Upper lobe of left lung (tissue), 6 donors: ENCODE results near the gene LGALS7B. TPM values are rescaled to one million over a fixed set of nuclear protein-coding genes. Genes with fewer than 3 reads are reported as not detected.

Experiments used
- ATAC-seq, 2 donors: fragments of 200-7000 bp; cut with Tn5 transposase; one replicate each; pipeline ENCODE4 v1.9.1; 2022; ENCODE audit warnings: mild to moderate bottlenecking in 2 of 2, moderate library complexity in 2 of 2; ENCODE audit not compliant: low FRiP score in 2 of 2
- DNase-seq, 2 donors: peaks; one replicate each; pipeline ENCODE4 v3.0.0-alpha.2; 2019 to 2020
- H3K27ac ChIP-seq, 4 donors: fragments of 200-600 bp; sonication (generic); one replicate each; pipeline ENCODE4 v1.5.1; 2016 to 2019
- H3K27me3 ChIP-seq, 4 donors: fragments of 200-600 bp; sonication (generic); one replicate each; pipeline ENCODE4 v1.5.1; 2017 to 2019
- H3K36me3 ChIP-seq, 4 donors: fragments of 200-600 bp; sonication (generic); one replicate each; pipeline ENCODE4 v1.5.1; 2016 to 2019
- H3K4me1 ChIP-seq, 4 donors: fragments of 200-600 bp; sonication (generic); one replicate each; pipeline ENCODE4 v1.5.1; 2018 to 2019
- H3K4me3 ChIP-seq, 4 donors: fragments of 200-600 bp; sonication (generic); one replicate each; pipeline ENCODE4 v1.5.1; 2017 to 2019; ENCODE audit warnings: mild to moderate bottlenecking in 2 of 4, moderate library complexity in 1 of 4
- H3K9me3 ChIP-seq, 4 donors: fragments of 200-600 bp; sonication (generic); one replicate each; pipeline ENCODE4 v1.5.1; 2018 to 2019
- CTCF ChIP-seq, 6 experiments: fragments of 450-650 bp in 4 of 6; fragments of 200-600 bp in 2 of 6; sonication (generic) in 2 of 6; IDR thresholded peaks; one replicate each; pipeline ENCODE4 v1.5.1; 2016 to 2019; ENCODE audit warnings: antibody characterized with exemption in 6 of 6
- EP300 ChIP-seq, 4 donors: sonication (generic); formaldehyde crosslinking; IDR thresholded peaks; one replicate each; pipeline ENCODE4 v1.5.1; 2017; ENCODE audit warnings: antibody characterized with exemption in 4 of 4, control low read depth in 2 of 4
- POLR2A ChIP-seq, 4 donors: fragments of 450-650 bp; IDR thresholded peaks; one replicate each; pipeline ENCODE4 v1.5.1; 2016 to 2017; ENCODE audit warnings: antibody characterized with exemption in 4 of 4, mild to moderate bottlenecking in 2 of 4
- POLR2AphosphoS5 ChIP-seq, 2 donors: sonication (generic); formaldehyde crosslinking; IDR thresholded peaks; one replicate each; pipeline ENCODE4 v1.5.1; 2017; ENCODE audit warnings: antibody characterized with exemption in 2 of 2
- WGBS, 2 donors: methylation state at CpG; one replicate each; pipeline ENCODE4 v1.1.5; 2017 to 2018; 5-methylcytosine and 5-hydroxymethylcytosine counted together
- total RNA-seq, 6 donors: library from RNA; depleted of rRNA in 4 of 6; stranded (reverse); fragments of >200 nt in 4 of 6; gene quantifications; one replicate each; pipeline versions ENCODE4 v1.1.0 to v1.2.1, GENCODE V29; 2016 to 2021
- donor health status: DM: no; HTN: no; CAD: no; lungs with moderate emphysema.
- donor health status: DM: no; HTN: yes; CAD: no; lungs with severe emphysema.

The LGALS7B gene
- total RNA-seq, 6 donors from 2014 or later: 12.4 TPM; not detected in 5

GRCh38 chr19:38741670-38742069 is 47.3 kb upstream of the LGALS7B start:
- peak in 1 of 2 donors; percentile 31 for DNase-seq

GRCh38 chr19:38742296-38742695 is 46.7 kb upstream of the LGALS7B start:
- H3K27ac ChIP-seq: no peak overlapping the region
- DNase-seq (no peak), ATAC-seq (no peak)
- H3K4me1 ChIP-seq: peaks cover 0 to 5% (median 2%) of the 10 kb centered on the region in 4 donors
- H3K36me3 ChIP-seq: no peaks in the 10 kb centered on the region
- WGBS, 2 donors: 93 to 98% methylated on average over 9 of the region's 9 CpGs
- no peak overlapping the region for H3K4me3 ChIP-seq
- H3K27me3 ChIP-seq: no peaks in the 10 kb centered on the region
- H3K9me3 ChIP-seq: no peaks in the 10 kb centered on the region
- TF ChIP-seq EP300 (IDR thresholded peaks at IDR 0.05): no peak
- no peak for TF ChIP-seq POLR2AphosphoS5 (IDR thresholded peaks at IDR 0.05)
- TF ChIP-seq CTCF (IDR thresholded peaks at IDR 0.05): no peak
- no peak for TF ChIP-seq POLR2A (IDR thresholded peaks at IDR 0.05)

More at GRCh38 chr19:38741670-38742069, 47.3 kb upstream of the LGALS7B start:
- WGBS, 2 donors: 95 to 96% methylated on average over 10 to 15 of the region's 15 CpGs
- ATAC-seq: no peak
- H3K4me3 ChIP-seq: no peak overlapping the region
- TF ChIP-seq POLR2AphosphoS5 (IDR thresholded peaks at IDR 0.05) (no peak), EP300 (IDR thresholded peaks at IDR 0.05) (no peak), POLR2A (IDR thresholded peaks at IDR 0.05) (no peak)
- H3K27ac ChIP-seq: no peak overlapping the region
- H3K36me3 ChIP-seq: no peaks in the 10 kb centered on the region
- no peaks in the 10 kb centered on the region for H3K9me3 ChIP-seq
- H3K27me3 ChIP-seq: no peaks in the 10 kb centered on the region
- H3K4me1 ChIP-seq: peaks cover 0 to 12% (median 7%) of the 10 kb centered on the region in 4 donors

- DNase-seq (no peak), ATAC-seq (no peak)
- H3K27ac ChIP-seq: no peak overlapping the region
- H3K4me3 ChIP-seq: no peak overlapping the region
- TF ChIP-seq EP300 (IDR thresholded peaks at IDR 0.05) (no peak), POLR2A (IDR thresholded peaks at IDR 0.05) (no peak), CTCF (IDR thresholded peaks at IDR 0.05) (no peak), POLR2AphosphoS5 (IDR thresholded peaks at IDR 0.05) (no peak)
- no peaks in the 10 kb centered on the region for H3K9me3 ChIP-seq
- no peaks in the 10 kb centered on the region for H3K27me3 ChIP-seq
- peaks cover 0 to 3% (median 0%) of the 10 kb centered on the region in 4 donors for H3K4me1 ChIP-seq
- WGBS, 2 donors: 86 to 95% methylated on average over 5 of the region's 6 CpGs
- no peaks in the 10 kb centered on the region for H3K36me3 ChIP-seq
Measured at GRCh38 chr19:38742906-38743305, 46.1 kb upstream of the LGALS7B start.

- peak in 1 of 2 donors; percentile 71 for DNase-seq
- Histone ChIP-seq H3K4me3 (no peak overlapping the region), H3K9me3 (no peaks in the 10 kb centered on the region), H3K27me3 (no peaks in the 10 kb centered on the region), H3K36me3 (no peaks in the 10 kb centered on the region), H3K27ac (no peak overlapping the region), H3K4me1 (peaks cover 0 to 3% (median 0%) of the 10 kb centered on the region in 4 donors)
- WGBS, 2 donors: 81 to 89% methylated on average over 11 to 17 of the region's 20 CpGs
- no peak for ATAC-seq
- TF ChIP-seq CTCF (IDR thresholded peaks at IDR 0.05) (no peak), EP300 (IDR thresholded peaks at IDR 0.05) (no peak)
Measured at GRCh38 chr19:38743394-38744297, 45.4 kb upstream of the LGALS7B start.

GRCh38 chr19:38744298-38744681 is 44.7 kb upstream of the LGALS7B start, which contains the start of gene CAPN12:
CAPN12 (minus strand) TSS chr19:38744474; CDS start chr19:38744165, 309 bp downstream.
- TF ChIP-seq POLR2A (IDR thresholded peaks at IDR 0.05): no peak
- no peak for TF ChIP-seq CTCF (IDR thresholded peaks at IDR 0.05)
- TF ChIP-seq POLR2AphosphoS5 (IDR thresholded peaks at IDR 0.05): no peak
- TF ChIP-seq EP300 (IDR thresholded peaks at IDR 0.05): no peak
- H3K4me1 ChIP-seq: peaks cover 0 to 3% (median 0%) of the 10 kb centered on the region in 4 donors
- WGBS, 2 donors: 92 to 93% methylated on average over 8 to 9 of the region's 10 CpGs
- H3K27me3 ChIP-seq: no peaks in the 10 kb centered on the region
- H3K36me3 ChIP-seq: no peaks in the 10 kb centered on the region
- no peak within 1 kb of the TSS for H3K4me3 ChIP-seq
- DNase-seq: peak in 1 of 2 donors; percentile 21
- no peak for ATAC-seq
- no peak within 1 kb of the TSS for H3K27ac ChIP-seq
- H3K9me3 ChIP-seq: no peaks in the 10 kb centered on the region
